Stimulated activated CD4-positive, alpha-beta T cell treated with anti-CD3 and anti-CD28 coated beads, Interleukin-1b, Interleukin-23, amount 100 ng/mL, for 1 hour (primary cell): ENCODE measurements around the gene ACVR1B.

Source experiments
- DNase-seq, 2 donors: peaks; one replicate each; pipeline ENCODE4 v3.0.0-alpha.2; 2020; ENCODE audit warnings: low read depth in 2 of 2

The ACVR1B gene

GRCh38 chr12:51951199-51951842, at the start of gene ACVR1B:
ACVR1B (plus strand) TSS chr12:51951699; CDS start chr12:51951744, 45 bp downstream.
- DNase-seq, result peak; percentile 77 to 81

- no peak for DNase-seq
These were observed 49.6 kb upstream of the ACVR1B start for GRCh38 chr12:51901881-51902280.

GRCh38 chr12:51904951-51905470, 46.5 kb upstream of the ACVR1B start:
- no peak for DNase-seq

- no peak for DNase-seq
These were observed 45.7 kb upstream of the ACVR1B start for GRCh38 chr12:51905471-51906429.

GRCh38 chr12:51906430-51907082, 44.9 kb upstream of the ACVR1B start:
- DNase-seq, result no peak

GRCh38 chr12:51907083-51907855, 44.2 kb upstream of the ACVR1B start, which contains the start of gene ACVRL1:
ACVRL1 (plus strand) TSS chr12:51907504; CDS start chr12:51912475, 4,971 bp downstream.
- no peak for DNase-seq

- no peak for DNase-seq
These were observed 43.6 kb upstream of the ACVR1B start for GRCh38 chr12:51907856-51908425.

- no peak for DNase-seq
These were observed 42.5 kb upstream of the ACVR1B start for GRCh38 chr12:51908876-51909592.

- no peak for DNase-seq
These were observed 41.3 kb upstream of the ACVR1B start for GRCh38 chr12:51910168-51910567.

- DNase-seq, result no peak
These were observed 40.8 kb upstream of the ACVR1B start for GRCh38 chr12:51910691-51911090.

- no peak for DNase-seq
These were observed 40.2 kb upstream of the ACVR1B start for GRCh38 chr12:51911307-51911706.

GRCh38 chr12:51911788-51912711, 39.4 kb upstream of the ACVR1B start:
- no peak for DNase-seq

GRCh38 chr12:51913071-51914033, 38.1 kb upstream of the ACVR1B start:
- DNase-seq, result no peak

- DNase-seq, result no peak
These were observed 37.2 kb upstream of the ACVR1B start for GRCh38 chr12:51914034-51914923.

- DNase-seq, result no peak
These were observed 36.4 kb upstream of the ACVR1B start for GRCh38 chr12:51915003-51915625.

- DNase-seq, result no peak
These were observed 35.5 kb upstream of the ACVR1B start for GRCh38 chr12:51915951-51916350.
